HepG2 (cell line): ENCODE data around the gene FOXN3. TPM values are rescaled to one million over a fixed set of nuclear protein-coding genes. Genes with fewer than 3 reads are reported as not detected.
A peak's percentile ranks its signal among the peaks of the same experiment; 100 is the strongest.

ENCODE experiments used
- ELK4 ChIP-seq: sonication (generic); formaldehyde crosslinking; IDR thresholded peaks from 2 replicates; pipeline ENCODE4 v1.9.0; 2021; ENCODE audit warnings: missing genetic modification reagents, borderline replicate concordance
- EP300 ChIP-seq, 3 experiments: sonication (generic) in 1 of 3; formaldehyde crosslinking in 1 of 3; IDR thresholded peaks; 2 replicates each; pipeline versions ENCODE4 v1.5.1 to v1.6.1; 2011 to 2020; ENCODE audit warnings: low read depth in 2 of 3, low read length in 2 of 3, borderline replicate concordance in 1 of 3, improper control_type of control experiment in 1 of 3, mild to moderate bottlenecking in 1 of 3, missing genetic modification reagents in 1 of 3, moderate library complexity in 1 of 3
- FOSL2 ChIP-seq: sonication (generic); formaldehyde crosslinking; IDR thresholded peaks from 2 replicates; pipeline ENCODE4 v1.4.0; 2020; ENCODE audit warnings: missing genetic modification reagents
- FOXA3 ChIP-seq: IDR thresholded peaks from 2 replicates; pipeline ENCODE4 v1.6.1; 2016; ENCODE audit warnings: missing genetic modification reagents, missing compliant biosample characterization
- IKZF4 ChIP-seq: sonication (generic); formaldehyde crosslinking; IDR thresholded peaks from 2 replicates; pipeline ENCODE4 v1.5.1; 2020; ENCODE audit warnings: borderline replicate concordance, mild to moderate bottlenecking, low read depth, missing genetic modification reagents; ENCODE audit errors: not compliant biosample characterization
- MEIS1 ChIP-seq: sonication (generic); formaldehyde crosslinking; IDR thresholded peaks from 2 replicates; pipeline ENCODE4 v1.9.0; 2021; ENCODE audit warnings: mild to moderate bottlenecking, missing genetic modification reagents, moderate library complexity, borderline replicate concordance
- NR2F6 ChIP-seq, 2 experiments: IDR thresholded peaks; 2 replicates each; pipeline ENCODE4 v1.6.1; 2016; ENCODE audit warnings: antibody characterized with exemption in 1 of 2, mild to moderate bottlenecking in 1 of 2
- PAXIP1 ChIP-seq: sonication (generic); formaldehyde crosslinking; conservative IDR thresholded peaks from 2 replicates; pipeline ENCODE4 v1.4.0; 2020; ENCODE audit warnings: mild to moderate bottlenecking, missing genetic modification reagents, moderate library complexity
- PCBP1 ChIP-seq: fragments of 200-400 bp; formaldehyde crosslinking; IDR thresholded peaks from 2 replicates; pipeline ENCODE4 v1.6.1; 2017; ENCODE audit warnings: mild to moderate bottlenecking, low read depth, low read length, borderline replicate concordance
- PHF21A ChIP-seq: sonication (generic); formaldehyde crosslinking; IDR thresholded peaks from 2 replicates; pipeline ENCODE4 v1.5.0; 2020; ENCODE audit warnings: mild to moderate bottlenecking, missing genetic modification reagents
- PITX1 ChIP-seq: sonication (generic); formaldehyde crosslinking; IDR thresholded peaks from 2 replicates; pipeline ENCODE4 v1.5.1; 2020; ENCODE audit warnings: mild to moderate bottlenecking, missing genetic modification reagents
- SCMH1 ChIP-seq: sonication (generic); formaldehyde crosslinking; IDR thresholded peaks from 2 replicates; pipeline ENCODE4 v1.9.0; 2021; ENCODE audit warnings: missing genetic modification reagents, mild to moderate bottlenecking, borderline replicate concordance
- SOX5 ChIP-seq: IDR thresholded peaks from 2 replicates; pipeline ENCODE4 v1.6.1; 2016; ENCODE audit warnings: borderline replicate concordance
- SOX6 ChIP-seq, 2 experiments: fragments of 450-650 bp in 1 of 2; sonication (generic) in 1 of 2; formaldehyde crosslinking in 1 of 2; IDR thresholded peaks; 2 replicates each; pipeline versions ENCODE4 v1.4.0 to v1.6.1; 2017 to 2020; ENCODE audit warnings: antibody characterized with exemption in 1 of 2, mild to moderate bottlenecking in 1 of 2, missing genetic modification reagents in 1 of 2
- SRY ChIP-seq: sonication (generic); formaldehyde crosslinking; IDR thresholded peaks from 2 replicates; pipeline ENCODE4 v1.8.0; 2022; ENCODE audit warnings: mild to moderate bottlenecking, missing genetic modification reagents
- ZNF33A ChIP-seq: sonication (generic); formaldehyde crosslinking; IDR thresholded peaks from 2 replicates; pipeline ENCODE4 v1.5.1; 2020; ENCODE audit warnings: missing genetic modification reagents, mild to moderate bottlenecking, moderate library complexity, borderline replicate concordance
- ZNF746 ChIP-seq: sonication (generic); formaldehyde crosslinking; IDR thresholded peaks from 2 replicates; pipeline ENCODE4 v1.8.0; 2022; ENCODE audit warnings: mild to moderate bottlenecking, missing genetic modification reagents
- ZZZ3 ChIP-seq: sonication (generic); formaldehyde crosslinking; IDR thresholded peaks from 2 replicates; pipeline ENCODE4 v1.4.0; 2020; ENCODE audit warnings: missing genetic modification reagents, mild to moderate bottlenecking, borderline replicate concordance
- polyA plus RNA-seq, 8 experiments: library from polyadenylated mRNA; depleted of rRNA in 3 of 8; stranded (reverse) in 7 of 8; unstranded in 1 of 8; fragments of >200 nt; fragmentation: Illumina TruSeq in 4 of 8; extraction: Trizol in 4 of 8; gene quantifications; 2 replicates each; pipeline versions ENCODE4 v1.2.1 to v1.2.3, GENCODE V29; 2011 to 2016; ENCODE audit warnings: low read depth in 4 of 8, missing spikeins in 1 of 8, mixed read lengths in 1 of 8; ENCODE audit not compliant: insufficient read depth in 1 of 8
- total RNA-seq, 5 experiments: library from RNA; depleted of rRNA; stranded (reverse); fragments of >200 nt; fragmentation: Illumina TruSeq; extraction: Trizol; gene quantifications; 2 replicates each; pipeline ENCODE4 v1.2.3, GENCODE V29; 2016; ENCODE audit warnings: low read depth in 1 of 5
- TF ChIP-seq, protein P1 (sequence below): sonication (generic); formaldehyde crosslinking; IDR thresholded peaks from 2 replicates; pipeline ENCODE4 v1.8.1; 2022; ENCODE audit warnings: mild to moderate bottlenecking, missing genetic modification reagents
- TF ChIP-seq, protein P2 (sequence below): sonication (generic); formaldehyde crosslinking; IDR thresholded peaks from 2 replicates; pipeline ENCODE4 v1.4.0; 2020; ENCODE audit warnings: missing genetic modification reagents

The FOXN3 gene
- total and polyA plus RNA-seq, 2 of the 13 experiments (the other 11 are each of a cell fraction or from before 2014, with no cell fraction given), result 32.4 to 70.2 TPM

DNA sequence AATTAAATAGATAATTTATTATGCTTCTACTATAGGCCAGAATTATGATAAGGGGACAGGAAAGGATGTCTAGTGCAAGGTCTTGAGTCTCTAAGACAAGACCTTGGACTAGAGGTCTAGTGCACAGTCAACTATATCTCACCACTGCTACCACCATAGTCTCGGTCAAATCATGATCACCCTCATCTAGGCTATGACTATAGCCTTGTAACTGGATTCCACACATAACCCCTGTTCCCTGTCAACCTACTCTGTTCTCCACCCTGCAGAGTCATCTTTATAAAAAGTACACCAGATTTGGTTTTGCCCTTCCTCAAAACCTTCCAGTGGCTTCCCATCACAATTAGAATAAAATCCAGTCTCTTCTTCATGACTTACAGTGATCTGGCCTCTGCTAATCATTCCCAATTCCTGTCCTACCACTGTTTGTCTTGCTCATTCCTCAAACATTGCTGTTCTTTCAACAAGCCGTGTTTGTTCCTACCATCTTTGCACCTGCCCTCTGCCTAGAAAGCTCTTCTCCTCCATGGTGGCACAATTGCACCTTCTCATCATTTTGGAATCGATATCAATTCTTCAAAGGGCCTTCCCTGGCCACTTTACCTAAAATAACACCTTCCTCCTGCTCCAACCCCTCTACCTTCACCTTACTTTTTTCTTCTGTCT lies 169.4 kb downstream of the FOXN3 start (continued):
- no peak for TF ChIP-seq SOX6 (IDR thresholded peaks at IDR 0.05)
- TF ChIP-seq SOX6 (CRISPR knock-in tag; IDR thresholded peaks at IDR 0.05), result peak; percentile 76; the same call in 1 of the 2 replicates
- TF ChIP-seq FOSL2, result peak; percentile 69; the same call in 1 of the 2 replicates
- TF ChIP-seq EP300 (IDR thresholded peaks at IDR 0.05; ENCODE audit: low read depth in 2 of 2, low read length in 2 of 2), result peak in 1 of 2 experiments; percentile 53; a peak in 1 of 4 replicates
- TF ChIP-seq EP300 (CRISPR knock-in tag; IDR thresholded peaks at IDR 0.05; ENCODE audit: borderline replicate concordance), result peak; percentile 29; the same call in 1 of the 2 replicates
- no peak for TF ChIP-seq PCBP1
- 0 out of 2 replicates have a peak, but pooled peaks have one; percentile 43 for TF ChIP-seq PHF21A (CRISPR knock-in tag)
- no peak for TF ChIP-seq NR2F6 (IDR thresholded peaks at IDR 0.05)
- 0 out of 2 replicates have a peak, but pooled peaks have one; percentile 19 for TF ChIP-seq NR2F6 (CRISPR knock-in tag; IDR thresholded peaks at IDR 0.05)
- TF ChIP-seq, protein P1, sequence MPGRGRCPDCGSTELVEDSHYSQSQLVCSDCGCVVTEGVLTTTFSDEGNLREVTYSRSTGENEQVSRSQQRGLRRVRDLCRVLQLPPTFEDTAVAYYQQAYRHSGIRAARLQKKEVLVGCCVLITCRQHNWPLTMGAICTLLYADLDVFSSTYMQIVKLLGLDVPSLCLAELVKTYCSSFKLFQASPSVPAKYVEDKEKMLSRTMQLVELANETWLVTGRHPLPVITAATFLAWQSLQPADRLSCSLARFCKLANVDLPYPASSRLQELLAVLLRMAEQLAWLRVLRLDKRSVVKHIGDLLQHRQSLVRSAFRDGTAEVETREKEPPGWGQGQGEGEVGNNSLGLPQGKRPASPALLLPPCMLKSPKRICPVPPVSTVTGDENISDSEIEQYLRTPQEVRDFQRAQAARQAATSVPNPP (CRISPR knock-in tag), result no peak
- TF ChIP-seq IKZF4 (CRISPR knock-in tag), result no peak
- TF ChIP-seq MEIS1, result no peak
- TF ChIP-seq ELK4 (CRISPR knock-in tag), result no peak
- no peak for TF ChIP-seq ZNF33A (CRISPR knock-in tag)
- peak; percentile 76 for TF ChIP-seq FOXA3 (CRISPR knock-in tag)
- no peak for TF ChIP-seq SRY (CRISPR knock-in tag)
- 0 out of 2 replicates have a peak, but pooled peaks have one; percentile 46 for TF ChIP-seq SOX5 (CRISPR knock-in tag)
- TF ChIP-seq SCMH1 (CRISPR knock-in tag), result no peak
- TF ChIP-seq PITX1 (CRISPR knock-in tag), result peak; percentile 76; the same call in 1 of the 2 replicates
- peak; percentile 77 for TF ChIP-seq PAXIP1
- TF ChIP-seq, protein P2, sequence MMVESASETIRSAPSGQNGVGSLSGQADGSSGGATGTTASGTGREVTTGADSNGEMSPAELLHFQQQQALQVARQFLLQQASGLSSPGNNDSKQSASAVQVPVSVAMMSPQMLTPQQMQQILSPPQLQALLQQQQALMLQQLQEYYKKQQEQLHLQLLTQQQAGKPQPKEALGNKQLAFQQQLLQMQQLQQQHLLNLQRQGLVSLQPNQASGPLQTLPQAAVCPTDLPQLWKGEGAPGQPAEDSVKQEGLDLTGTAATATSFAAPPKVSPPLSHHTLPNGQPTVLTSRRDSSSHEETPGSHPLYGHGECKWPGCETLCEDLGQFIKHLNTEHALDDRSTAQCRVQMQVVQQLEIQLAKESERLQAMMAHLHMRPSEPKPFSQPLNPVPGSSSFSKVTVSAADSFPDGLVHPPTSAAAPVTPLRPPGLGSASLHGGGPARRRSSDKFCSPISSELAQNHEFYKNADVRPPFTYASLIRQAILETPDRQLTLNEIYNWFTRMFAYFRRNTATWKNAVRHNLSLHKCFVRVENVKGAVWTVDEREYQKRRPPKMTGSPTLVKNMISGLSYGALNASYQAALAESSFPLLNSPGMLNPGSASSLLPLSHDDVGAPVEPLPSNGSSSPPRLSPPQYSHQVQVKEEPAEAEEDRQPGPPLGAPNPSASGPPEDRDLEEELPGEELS (CRISPR knock-in tag), result peak; percentile 58; the same call in 1 of the 2 replicates
- TF ChIP-seq ZZZ3, result no peak
- no peak for TF ChIP-seq ZNF746 (CRISPR knock-in tag)
